ENCODE data around the gene CDC73.

DNA sequence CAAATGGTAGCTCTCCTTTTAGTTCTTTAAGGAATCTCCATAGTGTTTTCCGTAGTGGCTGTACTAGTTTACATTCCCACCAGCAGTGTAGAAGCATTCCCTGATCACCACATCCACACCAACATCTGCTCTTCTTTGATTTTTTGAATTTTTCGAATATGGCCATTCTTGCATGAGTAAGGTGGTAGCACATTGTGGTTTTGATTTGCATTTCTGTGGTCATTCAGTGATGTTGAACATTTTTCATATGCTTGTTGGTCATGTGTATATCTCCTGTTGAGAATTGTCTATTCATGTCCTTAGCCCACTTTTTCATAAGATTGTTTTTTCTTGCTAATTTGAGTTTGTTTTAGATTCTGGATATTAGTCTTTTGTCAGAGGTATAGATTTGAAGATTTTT, 149.2 kb downstream of the CDC73 start:
- TF ChIP-seq POLR2A (IDR thresholded peaks at IDR 0.05) (no peak), CTCF (IDR thresholded peaks at IDR 0.05) (no peak)

All from body of pancreas (tissue), 4 donors.